HL-60 (cell line): Measurements from ENCODE around the gene NOS1AP.

Experiments used
- CTCF ChIP-seq: IDR thresholded peaks from one replicate; pipeline ENCODE4 v1.5.1; 2011; ENCODE audit warnings: low read length, control low read depth, inconsistent platforms; ENCODE audit not compliant: insufficient read depth
- GABPA ChIP-seq: IDR thresholded peaks from 2 replicates; pipeline ENCODE4 v1.6.1; 2012; ENCODE audit warnings: low read depth
- POLR2AphosphoS5 ChIP-seq: IDR thresholded peaks from 2 replicates; pipeline ENCODE4 v1.6.1; 2012; ENCODE audit warnings: low read depth
- REST ChIP-seq: IDR thresholded peaks from 2 replicates; pipeline ENCODE4 v1.6.1; 2012; ENCODE audit warnings: low read depth; ENCODE audit not compliant: insufficient replicate concordance
- SPI1 ChIP-seq: IDR thresholded peaks from 2 replicates; pipeline ENCODE4 v1.6.1; 2012; ENCODE audit warnings: low read depth, mild to moderate bottlenecking, borderline replicate concordance

DNA sequence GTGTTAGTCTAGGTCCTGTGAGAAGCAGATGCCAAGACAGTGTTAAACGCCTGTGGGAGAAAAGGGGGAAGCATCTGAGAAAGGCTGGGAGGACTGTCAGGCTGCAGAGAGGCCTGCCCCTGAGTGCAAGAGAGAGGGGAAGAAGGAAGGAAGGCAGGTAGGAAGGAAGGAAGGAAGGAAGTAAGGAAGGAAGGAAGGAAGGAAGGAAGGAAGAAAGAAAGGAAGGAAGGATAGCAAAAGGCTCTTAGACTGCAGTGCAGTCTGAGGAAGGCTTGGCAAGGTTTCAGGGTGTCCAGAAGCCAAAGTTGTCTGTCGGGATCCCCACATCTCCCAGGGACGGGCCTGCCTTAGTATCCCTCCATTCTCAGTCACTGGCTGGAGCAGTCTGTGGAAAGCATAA, 224.5 kb downstream of the NOS1AP start:
- TF ChIP-seq CTCF (no peak), POLR2AphosphoS5 (no peak), GABPA (no peak), SPI1 (no peak), REST (no peak)
